ENCODE measurements around the gene BPIFA3.

BPIFA3 gene

DNA sequence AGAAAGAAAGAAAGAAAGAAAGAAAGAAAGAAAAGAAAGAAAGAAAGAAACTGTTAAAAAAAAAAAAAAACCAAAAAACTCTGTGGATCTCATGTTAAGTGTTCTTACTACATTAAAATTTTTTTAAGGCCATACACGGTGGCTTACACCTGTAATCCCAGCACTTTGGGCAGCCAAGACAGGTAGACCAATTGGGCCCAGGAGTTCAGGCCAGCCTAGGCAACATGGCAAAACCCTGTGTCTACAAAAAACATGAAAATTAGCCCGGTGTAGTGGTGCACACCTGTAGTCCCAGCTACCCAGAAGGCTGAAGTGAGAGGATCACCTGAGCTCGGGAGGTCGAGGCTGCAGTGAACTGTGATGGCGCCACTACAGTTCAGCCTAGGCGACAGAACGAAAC, 14.1 kb downstream of the BPIFA3 start:
- TF ChIP-seq, protein P1, sequence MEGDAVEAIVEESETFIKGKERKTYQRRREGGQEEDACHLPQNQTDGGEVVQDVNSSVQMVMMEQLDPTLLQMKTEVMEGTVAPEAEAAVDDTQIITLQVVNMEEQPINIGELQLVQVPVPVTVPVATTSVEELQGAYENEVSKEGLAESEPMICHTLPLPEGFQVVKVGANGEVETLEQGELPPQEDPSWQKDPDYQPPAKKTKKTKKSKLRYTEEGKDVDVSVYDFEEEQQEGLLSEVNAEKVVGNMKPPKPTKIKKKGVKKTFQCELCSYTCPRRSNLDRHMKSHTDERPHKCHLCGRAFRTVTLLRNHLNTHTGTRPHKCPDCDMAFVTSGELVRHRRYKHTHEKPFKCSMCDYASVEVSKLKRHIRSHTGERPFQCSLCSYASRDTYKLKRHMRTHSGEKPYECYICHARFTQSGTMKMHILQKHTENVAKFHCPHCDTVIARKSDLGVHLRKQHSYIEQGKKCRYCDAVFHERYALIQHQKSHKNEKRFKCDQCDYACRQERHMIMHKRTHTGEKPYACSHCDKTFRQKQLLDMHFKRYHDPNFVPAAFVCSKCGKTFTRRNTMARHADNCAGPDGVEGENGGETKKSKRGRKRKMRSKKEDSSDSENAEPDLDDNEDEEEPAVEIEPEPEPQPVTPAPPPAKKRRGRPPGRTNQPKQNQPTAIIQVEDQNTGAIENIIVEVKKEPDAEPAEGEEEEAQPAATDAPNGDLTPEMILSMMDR (IDR thresholded peaks at IDR 0.05): no peak
- no peaks in the 10 kb centered on the region for H3K9me3 ChIP-seq (ENCODE audit: control insufficient read depth, low read length)
- no peaks in the 10 kb centered on the region for H3K79me2 ChIP-seq
- H3K4me2 ChIP-seq (ENCODE audit: low read length): no peak overlapping the region
- no peak overlapping the region for H3K4me3 ChIP-seq (ENCODE audit: low read depth, low read length)
- H3K27ac ChIP-seq: no peak overlapping the region
- H3K4me1 ChIP-seq: no peaks in the 10 kb centered on the region
- no peak overlapping the region for H2AFZ ChIP-seq
- H3K36me3 ChIP-seq (ENCODE audit: control insufficient read depth, insufficient read depth, low read length): no peaks in the 10 kb centered on the region
- no peaks in the 10 kb centered on the region for H3K27me3 ChIP-seq (ENCODE audit: control insufficient read depth, insufficient read depth, low read length)
- no peak overlapping the region for H3K9ac ChIP-seq

DNA sequence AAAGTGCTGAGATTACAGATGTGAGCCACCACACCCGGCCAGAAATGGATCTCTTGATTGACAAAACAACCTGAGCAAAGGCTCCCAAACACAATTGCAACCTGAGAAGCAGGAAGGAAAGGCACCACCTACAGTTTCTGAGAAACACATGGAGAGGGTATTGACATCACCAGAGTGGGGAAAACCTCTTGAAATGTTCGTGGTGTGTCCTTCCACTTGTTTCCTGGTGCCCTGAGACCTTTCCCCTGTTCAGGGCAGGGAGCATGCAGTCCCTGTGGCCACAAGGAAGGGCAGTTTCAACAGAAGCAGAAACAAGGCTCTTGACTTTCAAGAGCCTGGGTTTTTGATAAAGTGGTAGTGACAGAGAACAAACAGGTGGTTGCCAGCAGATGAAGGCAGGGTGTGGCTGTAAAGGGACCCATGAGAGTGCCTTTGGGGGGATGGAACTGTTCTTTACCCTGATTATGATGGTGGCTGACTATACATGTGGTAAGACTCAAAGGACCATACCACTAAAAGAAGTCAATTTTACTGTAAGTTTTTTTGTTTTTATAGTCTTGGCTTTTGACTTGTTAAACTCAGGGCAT, 15.4 kb downstream of the BPIFA3 start:
- no peak overlapping the region for H3K4me2 ChIP-seq (ENCODE audit: low read length)
- H3K9ac ChIP-seq: no peak overlapping the region
- no peaks in the 10 kb centered on the region for H3K79me2 ChIP-seq
- H3K4me3 ChIP-seq (ENCODE audit: low read depth, low read length): no peak overlapping the region
- no peaks in the 10 kb centered on the region for H3K36me3 ChIP-seq (ENCODE audit: control insufficient read depth, insufficient read depth, low read length)
- H3K9me3 ChIP-seq (ENCODE audit: control insufficient read depth, low read length): no peaks in the 10 kb centered on the region
- no peaks in the 10 kb centered on the region for H3K4me1 ChIP-seq
- no peak overlapping the region for H3K27ac ChIP-seq
- TF ChIP-seq, protein P1 (IDR thresholded peaks at IDR 0.05): no peak
- H3K27me3 ChIP-seq (ENCODE audit: control insufficient read depth, insufficient read depth, low read length): no peaks in the 10 kb centered on the region
- H2AFZ ChIP-seq: no peak overlapping the region

DNA sequence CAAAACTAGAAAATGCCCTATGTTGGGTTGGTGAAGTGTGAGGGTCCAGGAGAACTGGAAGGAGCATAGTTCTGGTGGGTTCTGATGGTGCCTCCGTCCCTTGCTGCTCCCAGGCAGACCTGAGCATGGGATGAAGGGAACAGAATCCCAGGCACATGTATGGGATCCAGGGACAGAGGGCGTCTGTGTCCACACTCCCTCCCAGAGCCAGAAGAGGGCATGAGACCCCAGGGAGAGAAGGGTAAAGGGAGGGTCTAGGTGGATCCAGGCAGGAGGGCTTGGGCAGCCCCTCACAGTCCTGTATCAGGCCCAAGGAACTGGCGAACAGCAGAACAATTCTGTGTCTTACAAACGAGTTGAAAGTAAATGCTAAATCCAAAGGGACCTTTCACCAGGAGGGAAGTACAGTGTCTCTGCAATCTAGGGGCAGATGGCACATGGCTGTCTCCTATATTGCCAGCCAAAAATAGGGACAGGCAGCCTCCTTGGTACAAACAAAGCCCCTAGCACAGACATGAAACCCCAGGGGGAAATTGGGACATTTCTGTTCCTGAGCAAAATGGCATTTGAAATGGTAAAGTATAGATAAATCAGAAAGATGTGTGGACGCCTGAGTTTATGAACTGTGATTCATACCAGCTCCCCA, 16.1 kb downstream of the BPIFA3 start:
- Histone ChIP-seq H3K4me3 (ENCODE audit: low read depth, low read length) (no peak overlapping the region), H3K4me1 (no peaks in the 10 kb centered on the region), H3K27ac (no peak overlapping the region), H2AFZ (no peak overlapping the region), H3K9me3 (ENCODE audit: control insufficient read depth, low read length) (no peaks in the 10 kb centered on the region), H3K9ac (no peak overlapping the region), H3K36me3 (ENCODE audit: control insufficient read depth, insufficient read depth, low read length) (no peaks in the 10 kb centered on the region), H3K4me2 (ENCODE audit: low read length) (no peak overlapping the region), H3K79me2 (no peaks in the 10 kb centered on the region), H3K27me3 (ENCODE audit: control insufficient read depth, insufficient read depth, low read length) (no peaks in the 10 kb centered on the region)
- TF ChIP-seq, protein P1 (IDR thresholded peaks at IDR 0.05): no peak

- H3K4me3 ChIP-seq (ENCODE audit: low read depth, low read length): no peak overlapping the region
- H3K27me3 ChIP-seq (ENCODE audit: control insufficient read depth, insufficient read depth, low read length): no peaks in the 10 kb centered on the region
- no peaks in the 10 kb centered on the region for H3K9me3 ChIP-seq (ENCODE audit: control insufficient read depth, low read length)
- H3K9ac ChIP-seq: no peak overlapping the region
- H3K79me2 ChIP-seq: no peaks in the 10 kb centered on the region
- H3K4me1 ChIP-seq: no peaks in the 10 kb centered on the region
- H3K27ac ChIP-seq: no peak overlapping the region
- H3K36me3 ChIP-seq (ENCODE audit: control insufficient read depth, insufficient read depth, low read length): no peaks in the 10 kb centered on the region
- TF ChIP-seq, protein P1 (IDR thresholded peaks at IDR 0.05): no peak
- no peak overlapping the region for H2AFZ ChIP-seq
- no peak overlapping the region for H3K4me2 ChIP-seq (ENCODE audit: low read length)
Observed at GRCh38 chr20:33234050-33234449, 16.9 kb downstream of the BPIFA3 start.

GRCh38 chr20:33235696-33236095, 18.5 kb downstream of the BPIFA3 start, which contains the start of gene BPIFA1:
BPIFA1 (plus strand) TSS chr20:33235996; CDS start chr20:33237712, 1,716 bp downstream.
- H3K79me2 ChIP-seq: no peaks in the 10 kb centered on the region
- H3K27me3 ChIP-seq (ENCODE audit: control insufficient read depth, insufficient read depth, low read length): no peaks in the 10 kb centered on the region
- no peaks in the 10 kb centered on the region for H3K9me3 ChIP-seq (ENCODE audit: control insufficient read depth, low read length)

More at GRCh38 chr20:33235696-33236095, 18.5 kb downstream of the BPIFA3 start, which contains the start of gene BPIFA1:
- H3K9ac ChIP-seq: no peak within 1 kb of the TSS
- TF ChIP-seq, protein P1 (IDR thresholded peaks at IDR 0.05): no peak
- no peaks in the 10 kb centered on the region for H3K36me3 ChIP-seq (ENCODE audit: control insufficient read depth, insufficient read depth, low read length)
- H2AFZ ChIP-seq: no peak within 1 kb of the TSS
- no peak within 1 kb of the TSS for H3K27ac ChIP-seq
- no peak within 1 kb of the TSS for H3K4me2 ChIP-seq (ENCODE audit: low read length)
- H3K4me1 ChIP-seq: no peaks in the 10 kb centered on the region
- no peak within 1 kb of the TSS for H3K4me3 ChIP-seq (ENCODE audit: low read depth, low read length)
